Liver (tissue), 9 donors: Measurements from ENCODE around the gene WDFY1. TPM values are rescaled to one million over a fixed set of nuclear protein-coding genes. Genes with fewer than 3 reads are reported as not detected.

ENCODE experiments used
- DNase-seq: peaks from one replicate; pipeline ENCODE4 v3.0.0-alpha.2; 2017; ENCODE audit warnings: low spot score
- H3K27ac ChIP-seq, 2 donors: one replicate each; pipeline ENCODE4 v1.7.0; 2013; ENCODE audit warnings: inconsistent platforms in 2 of 2, low read length in 2 of 2, control low read depth in 1 of 2, low read depth in 1 of 2, mild to moderate bottlenecking in 1 of 2
- H3K27me3 ChIP-seq, 4 donors: one replicate each; pipeline versions ENCODE4 v1.6.1 to v1.7.0; 2013; ENCODE audit warnings: low read length in 3 of 4, inconsistent platforms in 1 of 4, mild to moderate bottlenecking in 1 of 4, moderate library complexity in 1 of 4; ENCODE audit not compliant: control insufficient read depth in 4 of 4, insufficient read depth in 4 of 4
- H3K36me3 ChIP-seq, 4 donors: one replicate each; pipeline versions ENCODE4 v1.6.1 to v1.7.0; 2013; ENCODE audit warnings: low read length in 3 of 4, mild to moderate bottlenecking in 3 of 4, low read depth in 1 of 4, moderate library complexity in 1 of 4; ENCODE audit not compliant: control insufficient read depth in 4 of 4, insufficient read depth in 3 of 4
- H3K4me1 ChIP-seq, 4 donors: one replicate each; pipeline versions ENCODE4 v1.6.1 to v1.7.0; 2013; ENCODE audit warnings: low read length in 3 of 4, mild to moderate bottlenecking in 3 of 4, moderate library complexity in 1 of 4; ENCODE audit not compliant: control insufficient read depth in 4 of 4, insufficient read depth in 4 of 4
- H3K4me3 ChIP-seq, 3 donors: one replicate each; pipeline versions ENCODE4 v1.6.1 to v1.7.0; 2013; ENCODE audit warnings: low read length in 3 of 3, control low read depth in 1 of 3, low read depth in 1 of 3, mild to moderate bottlenecking in 1 of 3
- H3K9ac ChIP-seq, 2 donors: one replicate each; pipeline ENCODE4 v1.7.0; 2013; ENCODE audit warnings: low read length in 2 of 2, mild to moderate bottlenecking in 2 of 2, moderate library complexity in 2 of 2, control low read depth in 1 of 2, low read depth in 1 of 2
- H3K9me3 ChIP-seq, 4 donors: one replicate each; pipeline versions ENCODE4 v1.6.1 to v1.7.0; 2013; ENCODE audit warnings: low read length in 3 of 4; ENCODE audit not compliant: control insufficient read depth in 4 of 4
- ATF3 ChIP-seq: IDR thresholded peaks from 2 replicates; pipeline ENCODE4 v1.6.1; 2016; ENCODE audit warnings: antibody characterized with exemption
- CTCF ChIP-seq: fragments of 150-350 bp; IDR thresholded peaks from 2 replicates; pipeline ENCODE4 v1.5.1; 2017; ENCODE audit warnings: improper control_type of control experiment, low read depth, low read length; ENCODE audit not compliant: missing input control
- EGR1 ChIP-seq, 2 donors: IDR thresholded peaks; 2 replicates each; pipeline ENCODE4 v1.6.1; 2016 to 2018; ENCODE audit warnings: antibody characterized with exemption in 2 of 2, low read depth in 2 of 2
- FOXA1 ChIP-seq: IDR thresholded peaks from 2 replicates; pipeline ENCODE4 v1.6.1; 2016; ENCODE audit warnings: antibody characterized with exemption
- FOXA2 ChIP-seq: IDR thresholded peaks from 2 replicates; pipeline ENCODE4 v1.6.1; 2016; ENCODE audit warnings: antibody characterized with exemption
- GABPA ChIP-seq, 2 donors: IDR thresholded peaks in 1 of 2; conservative IDR thresholded peaks in 1 of 2; 2 replicates each; pipeline ENCODE4 v1.6.1; 2016; ENCODE audit warnings: antibody characterized with exemption in 2 of 2, mild to moderate bottlenecking in 1 of 2, moderate library complexity in 1 of 2
- HNF4A ChIP-seq, 2 donors: conservative IDR thresholded peaks; 2 replicates each; pipeline ENCODE4 v1.6.1; 2016; ENCODE audit warnings: antibody characterized with exemption in 2 of 2, mild to moderate bottlenecking in 2 of 2
- HNF4G ChIP-seq: IDR thresholded peaks from 2 replicates; pipeline ENCODE4 v1.6.1; 2016; ENCODE audit warnings: antibody characterized with exemption
- JUND ChIP-seq, 2 donors: IDR thresholded peaks; 2 replicates each; pipeline ENCODE4 v1.6.1; 2016; ENCODE audit warnings: antibody characterized with exemption in 2 of 2
- MAX ChIP-seq: IDR thresholded peaks from 2 replicates; pipeline ENCODE4 v1.6.1; 2016; ENCODE audit warnings: antibody characterized with exemption
- NR2F2 ChIP-seq: IDR thresholded peaks from 2 replicates; pipeline ENCODE4 v1.6.1; 2016; ENCODE audit warnings: antibody characterized with exemption
- RAD21 ChIP-seq, 2 donors: IDR thresholded peaks; 2 replicates each; pipeline ENCODE4 v1.6.1; 2016; ENCODE audit warnings: antibody characterized with exemption in 2 of 2, mild to moderate bottlenecking in 2 of 2
- REST ChIP-seq: IDR thresholded peaks from 2 replicates; pipeline ENCODE4 v1.6.1; 2016; ENCODE audit warnings: antibody characterized with exemption, mild to moderate bottlenecking
- RXRA ChIP-seq, 2 donors: IDR thresholded peaks; 2 replicates each; pipeline ENCODE4 v1.6.1; 2017 to 2018; ENCODE audit warnings: antibody characterized with exemption in 2 of 2, mild to moderate bottlenecking in 1 of 2
- SP1 ChIP-seq: IDR thresholded peaks from 2 replicates; pipeline ENCODE4 v1.6.1; 2018; ENCODE audit warnings: antibody characterized with exemption, mild to moderate bottlenecking
- TAF1 ChIP-seq: conservative IDR thresholded peaks from 2 replicates; pipeline ENCODE4 v1.6.1; 2016; ENCODE audit warnings: antibody characterized with exemption, mild to moderate bottlenecking
- YY1 ChIP-seq: IDR thresholded peaks from 2 replicates; pipeline ENCODE4 v1.6.1; 2016; ENCODE audit warnings: antibody characterized with exemption, mild to moderate bottlenecking
- ZBTB33 ChIP-seq: IDR thresholded peaks from 2 replicates; pipeline ENCODE4 v1.6.1; 2016; ENCODE audit warnings: antibody characterized with exemption
- WGBS: extraction: QIAGEN DNeasy Blood & Tissue Kit; methylation state at CpG from one replicate; pipeline ENCODE4 v1.1.7; 2013; 5-methylcytosine and 5-hydroxymethylcytosine counted together
- polyA plus RNA-seq, 2 donors: library from polyadenylated mRNA; stranded (reverse) in 1 of 2; unstranded in 1 of 2; fragments of 200-250 nt in 1 of 2; fragments of >200 nt in 1 of 2; fragmentation: Nextera tagmentation in 1 of 2; extraction: Ambion mirVana in 1 of 2; gene quantifications; one replicate each; pipeline versions ENCODE4 v1.2.1 to v1.2.3, GENCODE V29; 2013 to 2015
- total RNA-seq, 2 donors: library from RNA; depleted of rRNA; stranded (reverse); fragments of >200 nt; gene quantifications; one replicate each; pipeline ENCODE4 v1.2.3, GENCODE V29; 2014
- donor health status: healthy.
- donor health status: healthy.
- donor health status: healthy.
- donor health status: healthy.
- donor health status: healthy.

The WDFY1 gene
- total and polyA plus RNA-seq, 4 donors: 12.0 to 34.2 (median 24.1) TPM

GRCh38 chr2:223887127-223887526 lies 58.0 kb downstream of the WDFY1 start:
- no peak overlapping the region for H3K27ac ChIP-seq

More at GRCh38 chr2:223887127-223887526, 58.0 kb downstream of the WDFY1 start:
- Histone ChIP-seq H3K4me3 (no peak overlapping the region), H3K9me3 (no peaks in the 10 kb centered on the region), H3K36me3 (peaks cover 5 to 26% (median 15%) of the 10 kb centered on the region in 4 donors), H3K9ac (no peak overlapping the region), H3K4me1 (no peaks in the 10 kb centered on the region), H3K27me3 (no peaks in the 10 kb centered on the region)
- TF ChIP-seq GABPA (IDR thresholded peaks at IDR 0.05 in 1 of 2, conservative IDR thresholded peaks at IDR 0.05 in 1 of 2) (no peak), EGR1 (IDR thresholded peaks at IDR 0.05; ENCODE audit: low read depth in 2 of 2) (no peak), ZBTB33 (no peak), RXRA (IDR thresholded peaks at IDR 0.05) (no peak), JUND (IDR thresholded peaks at IDR 0.05) (no peak), FOXA1 (no peak), CTCF (no peak), NR2F2 (no peak), MAX (no peak), HNF4G (no peak), HNF4A (conservative IDR thresholded peaks at IDR 0.05) (no peak), REST (no peak), RAD21 (IDR thresholded peaks at IDR 0.05) (no peak), ATF3 (no peak), FOXA2 (no peak), YY1 (no peak), SP1 (no peak), TAF1 (no peak)
- DNase-seq: no peak
- WGBS: 91% methylated on average over 5 of the region's 5 CpGs
